Pancreas (tissue), 10 donors: Measurements from ENCODE around the gene SORCS2. TPM values are rescaled to one million over a fixed set of nuclear protein-coding genes. Genes with fewer than 3 reads are reported as not detected.

Experiments used
- ATAC-seq, 4 donors: fragments of 200-7000 bp; cut with Tn5 transposase; one replicate each; pipeline versions ENCODE4 v1.8.0 to v1.9.1; 2020; ENCODE audit warnings: mild to moderate bottlenecking in 4 of 4, moderate library complexity in 4 of 4
- DNase-seq, 6 donors: peaks; one replicate each; pipeline ENCODE4 v3.0.0-alpha.2; 2020
- FAIRE-seq: peaks from 2 replicates; lab custom pipeline; 2012; peaks lifted over from hg19 to GRCh38; lab: Jason Lieb, UNC
- H3K27ac ChIP-seq, 4 donors: fragments of 200-600 bp; sonication (generic); 1 replicate in 3 of 4; 2 replicates in 1 of 4; pipeline versions ENCODE4 v1.5.0 to v1.8.0; 2020
- H3K27me3 ChIP-seq, 4 donors: fragments of 200-600 bp; one replicate each; pipeline ENCODE4 v1.8.0; 2021
- H3K36me3 ChIP-seq, 3 donors: fragments of 200-600 bp; sonication (generic) in 1 of 3; one replicate each; pipeline versions ENCODE4 v1.5.0 to v1.8.0; 2020 to 2021
- H3K4me1 ChIP-seq, 3 donors: fragments of 200-600 bp; one replicate each; pipeline ENCODE4 v1.8.0; 2021
- H3K4me3 ChIP-seq, 4 donors: fragments of 200-600 bp; sonication (generic) in 2 of 4; one replicate each; pipeline versions ENCODE4 v1.5.0 to v1.8.0; 2020 to 2021
- H3K9me3 ChIP-seq, 4 donors: fragments of 200-600 bp; one replicate each; pipeline ENCODE4 v1.8.0; 2021
- whole genome bisulfite sequencing, 2 donors: extraction: QIAGEN DNeasy Blood & Tissue Kit; methylation state at CpG; one replicate each; pipeline ENCODE4 v1.1.7; 2013; 5-methylcytosine and 5-hydroxymethylcytosine counted together
- intact Hi-C, 3 donors: fragments of 100-400 bp; cut with DNase I; formaldehyde crosslinking; loops; one replicate each; pipeline versions ENCODE4 v1.11.1 to v1.14.2; 2022
- polyA plus RNA-seq, 2 donors: library from polyadenylated mRNA; stranded (reverse); fragments of 200-250 nt; gene quantifications; one replicate each; pipeline ENCODE4 v1.2.3, GENCODE V29; 2013
- total RNA-seq, 6 donors: library from RNA; stranded (reverse); fragmentation: NEBNext Ultra II Directional in 4 of 6; extraction: Animal tissue kit (Norgen Biotek cat#: 25700) in 4 of 6; gene quantifications; one replicate each; pipeline versions ENCODE4 v1.2.1 to v1.2.4, GENCODE V29; 2021 to 2023
- TF ChIP-seq, protein P1 (sequence below), 4 donors: fragments of 200-600 bp; sonication (generic) in 3 of 4; IDR thresholded peaks; one replicate each; pipeline versions ENCODE4 v1.5.0 to v1.8.0; 2021; ENCODE audit warnings: antibody characterized with exemption in 4 of 4
- donor health status: healthy with polysubstance abuse.
- donor health status: DM: no; HTN: no; CAD: no; lungs with moderate emphysema.
- donor health status: DM: no; HTN: no; CAD: no.
- donor health status: control.
- donor health status: control.
- donor health status: Bipolar disorder and iron deficiency.
- donor health status: DM: yes; HTN: yes; CAD: no.
- donor health status: DM: no; HTN: no; CAD: no.
- donor health status: DM: no; HTN: no; CAD: no.
- donor health status: DM: yes; HTN: yes; CAD: no.

SORCS2 gene
- total and polyA plus RNA-seq, 8 donors = 0.14 to 1.7 (median 0.42) TPM

- WGBS, 2 donors = 52 to 57% methylated on average over 14 of the region's 14 CpGs
- no peak for ATAC-seq
- no peak for DNase-seq
- Histone ChIP-seq H3K36me3 (no peaks in the 10 kb centered on the region), H3K27me3 (no peaks in the 10 kb centered on the region), H3K4me3 (no peak overlapping the region), H3K9me3 (no peaks in the 10 kb centered on the region), H3K4me1 (no peaks in the 10 kb centered on the region), H3K27ac (no peak overlapping the region)
- no peak for FAIRE-seq
- intact Hi-C loops = no loop called here
- TF ChIP-seq, protein P1, sequence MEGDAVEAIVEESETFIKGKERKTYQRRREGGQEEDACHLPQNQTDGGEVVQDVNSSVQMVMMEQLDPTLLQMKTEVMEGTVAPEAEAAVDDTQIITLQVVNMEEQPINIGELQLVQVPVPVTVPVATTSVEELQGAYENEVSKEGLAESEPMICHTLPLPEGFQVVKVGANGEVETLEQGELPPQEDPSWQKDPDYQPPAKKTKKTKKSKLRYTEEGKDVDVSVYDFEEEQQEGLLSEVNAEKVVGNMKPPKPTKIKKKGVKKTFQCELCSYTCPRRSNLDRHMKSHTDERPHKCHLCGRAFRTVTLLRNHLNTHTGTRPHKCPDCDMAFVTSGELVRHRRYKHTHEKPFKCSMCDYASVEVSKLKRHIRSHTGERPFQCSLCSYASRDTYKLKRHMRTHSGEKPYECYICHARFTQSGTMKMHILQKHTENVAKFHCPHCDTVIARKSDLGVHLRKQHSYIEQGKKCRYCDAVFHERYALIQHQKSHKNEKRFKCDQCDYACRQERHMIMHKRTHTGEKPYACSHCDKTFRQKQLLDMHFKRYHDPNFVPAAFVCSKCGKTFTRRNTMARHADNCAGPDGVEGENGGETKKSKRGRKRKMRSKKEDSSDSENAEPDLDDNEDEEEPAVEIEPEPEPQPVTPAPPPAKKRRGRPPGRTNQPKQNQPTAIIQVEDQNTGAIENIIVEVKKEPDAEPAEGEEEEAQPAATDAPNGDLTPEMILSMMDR (IDR thresholded peaks at IDR 0.05) = no peak
Observed at GRCh38 chr4:7286170-7286569, 93.8 kb downstream of the SORCS2 start.

DNA sequence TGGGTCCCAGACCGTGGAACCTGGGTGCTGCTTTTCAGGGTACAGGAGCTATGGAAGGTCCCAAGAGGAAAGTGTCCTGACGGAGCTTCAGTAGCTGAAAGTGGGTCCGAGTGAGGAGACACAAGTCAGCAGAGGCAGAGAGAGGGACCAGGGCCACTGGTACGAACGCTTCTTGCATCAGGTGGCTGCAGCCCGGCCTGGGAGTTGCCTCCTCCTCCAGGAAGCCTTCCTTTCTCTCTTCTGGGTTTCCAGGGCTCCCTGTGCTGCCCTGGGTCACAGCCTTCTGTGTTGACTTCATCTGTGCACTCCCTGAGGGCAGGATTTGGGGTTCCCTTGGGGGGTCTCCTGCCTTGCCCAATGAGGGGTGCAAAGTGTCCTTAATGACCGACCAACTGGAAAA lies 94.5 kb downstream of the SORCS2 start:
- H3K27ac ChIP-seq = no peak overlapping the region
- H3K36me3 ChIP-seq = no peaks in the 10 kb centered on the region
- TF ChIP-seq, protein P1 (IDR thresholded peaks at IDR 0.05) = no peak
- no peaks in the 10 kb centered on the region for H3K4me1 ChIP-seq
- WGBS, 2 donors = 68 to 69% methylated on average over 7 of the region's 7 CpGs
- no peak overlapping the region for H3K4me3 ChIP-seq
- ATAC-seq (no peak), FAIRE-seq (no peak), DNase-seq (no peak)
- H3K9me3 ChIP-seq = no peaks in the 10 kb centered on the region
- no peaks in the 10 kb centered on the region for H3K27me3 ChIP-seq
- intact Hi-C loops = no loop called here

DNA sequence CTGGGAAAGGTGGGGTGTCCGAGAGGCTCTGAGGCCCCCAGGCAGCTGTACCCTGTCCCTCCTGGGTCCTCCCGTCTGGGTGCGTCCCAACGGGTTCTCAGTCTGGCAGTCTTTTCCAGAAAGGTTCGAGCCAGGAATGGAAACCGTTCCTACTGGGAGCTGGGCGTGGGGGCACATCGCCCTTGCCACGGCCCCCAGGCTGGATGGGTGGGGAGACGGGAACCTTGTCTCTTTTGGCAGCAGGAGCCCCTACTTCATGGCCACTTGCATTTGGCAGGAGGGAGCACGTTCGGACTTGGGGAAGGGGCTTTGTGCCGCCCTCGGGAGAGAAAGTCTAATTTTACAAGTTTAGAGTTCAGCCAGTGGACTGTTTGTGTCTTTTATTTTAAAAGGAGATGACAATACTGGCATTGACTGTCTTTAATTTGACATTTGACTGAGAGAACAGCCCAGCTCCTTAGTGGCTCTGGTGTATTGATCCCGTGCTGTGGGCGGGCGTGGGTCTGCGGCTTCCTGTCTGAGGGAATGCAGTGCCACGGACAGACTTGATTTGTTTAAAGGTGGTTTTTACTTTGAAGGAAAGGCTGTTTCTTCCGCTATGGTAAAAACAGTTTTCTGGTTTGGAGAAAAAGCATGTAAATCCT lies 95.1 kb downstream of the SORCS2 start:
- no peaks in the 10 kb centered on the region for H3K27me3 ChIP-seq
- H3K9me3 ChIP-seq = no peaks in the 10 kb centered on the region
- TF ChIP-seq, protein P1 (IDR thresholded peaks at IDR 0.05) = no peak
- WGBS, 2 donors = 49 to 51% methylated on average over 20 of the region's 20 CpGs
- no peaks in the 10 kb centered on the region for H3K36me3 ChIP-seq
- no peak overlapping the region for H3K4me3 ChIP-seq
- FAIRE-seq = no peak
- H3K4me1 ChIP-seq = no peaks in the 10 kb centered on the region
- DNase-seq = no peak
- intact Hi-C loops = no loop called here
- ATAC-seq = no peak
- no peak overlapping the region for H3K27ac ChIP-seq

DNA sequence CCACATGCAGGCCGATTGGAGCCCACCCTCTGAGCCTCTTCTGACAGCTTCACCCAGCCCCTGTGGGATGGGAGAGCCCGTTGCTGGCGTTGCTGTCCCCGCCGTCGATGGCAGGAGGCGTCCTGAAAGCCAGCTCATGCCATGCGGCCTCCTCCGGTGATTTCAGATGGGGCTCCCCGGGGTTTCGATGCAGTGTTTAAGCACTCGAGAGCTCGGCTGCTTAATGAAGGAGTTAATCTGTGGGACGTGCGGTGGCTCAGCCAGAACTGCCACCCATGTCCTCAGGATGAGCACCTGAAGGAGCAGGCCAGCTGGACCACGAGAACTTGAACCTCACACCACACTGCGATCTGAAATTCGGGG lies 95.6 kb downstream of the SORCS2 start:
- Histone ChIP-seq H3K27me3 (no peaks in the 10 kb centered on the region), H3K4me3 (no peak overlapping the region), H3K9me3 (no peaks in the 10 kb centered on the region), H3K36me3 (no peaks in the 10 kb centered on the region), H3K27ac (no peak overlapping the region), H3K4me1 (no peaks in the 10 kb centered on the region)
- 54% methylated on average over 18 of the region's 18 CpGs for WGBS, 2 donors
- ATAC-seq (no peak), DNase-seq (no peak), FAIRE-seq (no peak)
- TF ChIP-seq, protein P1 (IDR thresholded peaks at IDR 0.05) = no peak
- intact Hi-C loops = no loop called here

DNA sequence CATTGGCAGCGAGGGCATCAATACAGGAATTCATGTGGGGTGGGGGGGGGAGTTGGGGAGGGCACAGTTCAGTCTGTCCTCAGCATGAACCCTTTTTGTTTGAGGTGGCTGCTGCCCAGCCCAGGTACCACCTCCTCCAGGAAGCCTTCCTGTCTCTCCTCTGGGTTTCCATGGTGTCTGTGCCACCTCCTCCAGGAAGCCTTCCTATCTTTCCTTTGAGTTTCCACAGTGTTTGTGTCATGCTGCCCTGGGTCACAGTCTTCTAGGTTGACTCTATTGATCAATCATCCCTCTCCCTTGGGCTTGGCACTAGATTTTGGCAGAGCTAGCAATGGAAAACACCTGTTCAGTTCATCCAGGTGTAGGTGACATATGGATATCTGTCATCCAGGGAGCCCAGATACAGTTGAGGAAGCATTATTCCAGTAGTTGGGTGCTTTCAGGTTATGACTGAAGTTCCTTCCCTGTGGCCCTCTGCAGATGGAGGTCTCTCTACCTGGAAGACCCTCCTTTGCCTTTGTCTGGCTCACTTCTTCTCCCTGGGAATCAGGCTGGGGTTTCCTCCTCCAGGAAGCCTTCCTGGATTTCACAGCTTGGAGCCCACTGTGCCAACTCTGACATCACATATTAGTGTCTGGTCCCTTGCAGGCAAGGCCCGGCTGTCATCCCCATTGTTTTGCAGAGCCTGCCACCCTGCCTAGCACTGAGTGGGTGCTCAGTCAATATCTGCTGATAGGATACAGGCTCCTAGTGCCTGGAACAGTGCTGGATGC lies 96.6 kb downstream of the SORCS2 start:
- no peaks in the 10 kb centered on the region for H3K36me3 ChIP-seq
- no peaks in the 10 kb centered on the region for H3K4me1 ChIP-seq
- H3K9me3 ChIP-seq = no peaks in the 10 kb centered on the region
- no peak for DNase-seq
- intact Hi-C loops = no loop called here
- no peaks in the 10 kb centered on the region for H3K27me3 ChIP-seq
- H3K4me3 ChIP-seq = no peak overlapping the region
- ATAC-seq = no peak
- no peak overlapping the region for H3K27ac ChIP-seq
- 66 to 71% methylated on average over 2 of the region's 2 CpGs for WGBS, 2 donors
- TF ChIP-seq, protein P1 (IDR thresholded peaks at IDR 0.05) = no peak
- no peak for FAIRE-seq
